ENCODE measurements around the gene NEDD1.

GRCh38 chr12:96912261-96912660, 5.2 kb downstream of the NEDD1 start:
- TF ChIP-seq SP1 (IDR thresholded peaks at IDR 0.05; ENCODE audit: low read depth, low read length) (no peak), SREBF2 (IDR thresholded peaks at IDR 0.05; ENCODE audit: low read length) (no peak), USF2 (IDR thresholded peaks at IDR 0.05; ENCODE audit: borderline replicate concordance, low read depth, low read length) (no peak), EZH2 (IDR thresholded peaks at IDR 0.05; ENCODE audit: borderline replicate concordance, control insufficient read depth, low read depth, low read length) (no peak), CTCF (IDR thresholded peaks at IDR 0.05 in 2 of 3, conservative IDR thresholded peaks at IDR 0.05 in 1 of 3; ENCODE audit: control insufficient read depth in 2 of 3, extremely low read depth in 1 of 3, insufficient read depth in 1 of 3, low read depth in 3 of 3, low read length in 3 of 3) (no peak), YY1 (IDR thresholded peaks at IDR 0.05; ENCODE audit: low read depth, low read length) (no peak), CHD1 (IDR thresholded peaks at IDR 0.05; ENCODE audit: low read depth, low read length) (no peak), RFX5 (IDR thresholded peaks at IDR 0.05; ENCODE audit: low read depth, low read length) (no peak), CBX3 (IDR thresholded peaks at IDR 0.05; ENCODE audit: borderline replicate concordance, low read depth) (no peak)
